HepG2 (cell line): Measurements from ENCODE around the gene C1RL. TPM values are rescaled to one million over a fixed set of nuclear protein-coding genes. Genes with fewer than 3 reads are reported as not detected.

Experiments used
- AGO2 ChIP-seq: fragments of 200-400 bp; formaldehyde crosslinking; optimal IDR thresholded peaks from 2 replicates; pipeline ENCODE3; 2017; ENCODE audit warnings: mild to moderate bottlenecking, low read depth, low read length, moderate library complexity
- ATF4 ChIP-seq, 2 experiments: fragments of 450-650 bp in 1 of 2; sonication (generic) in 1 of 2; formaldehyde crosslinking; IDR thresholded peaks; 2 replicates each; pipeline versions ENCODE4 v1.5.0 to v1.8.0; 2020 to 2022; ENCODE audit warnings: mild to moderate bottlenecking in 1 of 2, missing genetic modification reagents in 1 of 2
- BHLHE40 ChIP-seq: IDR thresholded peaks from 2 replicates; pipeline ENCODE4 v1.6.1; 2011; ENCODE audit warnings: low read length, improper control_type of control experiment
- BORCS8-MEF2B ChIP-seq: sonication (generic); formaldehyde crosslinking; IDR thresholded peaks from 2 replicates; pipeline ENCODE4 v1.8.0; 2022; ENCODE audit warnings: mild to moderate bottlenecking, missing genetic modification reagents
- MYC ChIP-seq: sonication (generic); formaldehyde crosslinking; IDR thresholded peaks from 2 replicates; pipeline ENCODE4 v1.9.0; 2021; ENCODE audit warnings: missing genetic modification reagents, borderline replicate concordance
- NBN ChIP-seq: fragments of 450-650 bp; conservative IDR thresholded peaks from 2 replicates; pipeline ENCODE4 v1.6.1; 2017
- NFIB ChIP-seq: sonication (generic); formaldehyde crosslinking; IDR thresholded peaks from 2 replicates; pipeline ENCODE4 v1.9.0; 2021; ENCODE audit warnings: missing genetic modification reagents, mild to moderate bottlenecking, borderline replicate concordance
- RFX3 ChIP-seq: IDR thresholded peaks from 2 replicates; pipeline ENCODE4 v1.6.1; 2016; ENCODE audit warnings: missing biosample characterization, missing genetic modification reagents
- SATB2 ChIP-seq: sonication (generic); formaldehyde crosslinking; IDR thresholded peaks from 2 replicates; pipeline ENCODE4 v1.5.0; 2020; ENCODE audit warnings: missing genetic modification reagents
- SMAD3 ChIP-seq: sonication (generic); formaldehyde crosslinking; IDR thresholded peaks from 2 replicates; pipeline ENCODE4 v1.4.0; 2020; ENCODE audit warnings: missing genetic modification reagents
- TOE1 ChIP-seq: sonication (generic); formaldehyde crosslinking; IDR thresholded peaks from 2 replicates; pipeline ENCODE4 v1.4.0; 2020; ENCODE audit warnings: mild to moderate bottlenecking, missing genetic modification reagents
- UBTF ChIP-seq: sonication (generic); formaldehyde crosslinking; IDR thresholded peaks from 2 replicates; pipeline ENCODE4 v1.4.0; 2020; ENCODE audit warnings: mild to moderate bottlenecking, missing genetic modification reagents
- YY1 ChIP-seq: IDR thresholded peaks from 2 replicates; pipeline ENCODE4 v1.6.1; 2011; ENCODE audit warnings: low read length, low read depth, moderate library complexity, mild to moderate bottlenecking; ENCODE audit not compliant: insufficient read depth, insufficient replicate concordance
- ZC3H4 ChIP-seq: sonication (generic); formaldehyde crosslinking; IDR thresholded peaks from 2 replicates; pipeline ENCODE4 v1.4.0; 2020; ENCODE audit warnings: missing genetic modification reagents, borderline replicate concordance
- ZNF460 ChIP-seq: sonication (generic); formaldehyde crosslinking; IDR thresholded peaks from 2 replicates; pipeline ENCODE4 v1.5.1; 2020; ENCODE audit warnings: missing genetic modification reagents, mild to moderate bottlenecking, borderline replicate concordance
- ZNF589 ChIP-seq: sonication (generic); formaldehyde crosslinking; conservative IDR thresholded peaks from 2 replicates; pipeline ENCODE4 v1.8.0; 2022; ENCODE audit warnings: mild to moderate bottlenecking, moderate library complexity, missing genetic modification reagents
- ZNF607 ChIP-seq: sonication (generic); formaldehyde crosslinking; IDR thresholded peaks from 2 replicates; pipeline ENCODE4 v1.5.1; 2020; ENCODE audit warnings: missing genetic modification reagents, mild to moderate bottlenecking, borderline replicate concordance
- ZNF883 ChIP-seq: sonication (generic); formaldehyde crosslinking; IDR thresholded peaks from 2 replicates; pipeline ENCODE4 v1.5.1; 2020; ENCODE audit warnings: mild to moderate bottlenecking, missing genetic modification reagents; ENCODE audit errors: not compliant biosample characterization
- ZXDC ChIP-seq: sonication (generic); formaldehyde crosslinking; IDR thresholded peaks from 2 replicates; pipeline ENCODE4 v1.5.0; 2020; ENCODE audit warnings: mild to moderate bottlenecking, missing genetic modification reagents
- ZZZ3 ChIP-seq: sonication (generic); formaldehyde crosslinking; IDR thresholded peaks from 2 replicates; pipeline ENCODE4 v1.4.0; 2020; ENCODE audit warnings: missing genetic modification reagents, mild to moderate bottlenecking, borderline replicate concordance
- polyA plus RNA-seq, 8 experiments: library from polyadenylated mRNA; depleted of rRNA in 3 of 8; stranded (reverse) in 7 of 8; unstranded in 1 of 8; fragments of >200 nt; fragmentation: Illumina TruSeq in 4 of 8; extraction: Trizol in 4 of 8; gene quantifications; 2 replicates each; pipeline versions ENCODE4 v1.2.1 to v1.2.3, GENCODE V29; 2011 to 2016; ENCODE audit warnings: low read depth in 4 of 8, missing spikeins in 1 of 8, mixed read lengths in 1 of 8; ENCODE audit not compliant: insufficient read depth in 1 of 8
- total RNA-seq, 5 experiments: library from RNA; depleted of rRNA; stranded (reverse); fragments of >200 nt; fragmentation: Illumina TruSeq; extraction: Trizol; gene quantifications; 2 replicates each; pipeline ENCODE4 v1.2.3, GENCODE V29; 2016; ENCODE audit warnings: low read depth in 1 of 5
- TF ChIP-seq, protein P1 (sequence below): sonication (generic); formaldehyde crosslinking; IDR thresholded peaks from 2 replicates; pipeline ENCODE4 v1.4.0; 2020; ENCODE audit warnings: missing genetic modification reagents

Gene C1RL
- total and polyA plus RNA-seq, 2 of the 13 experiments (the other 11 are each of a cell fraction or from before 2014, with no cell fraction given), result 28.9 to 53.1 TPM

- peak; percentile 10; the same call in 1 of the 2 replicates for TF ChIP-seq UBTF (CRISPR knock-in tag)
- TF ChIP-seq NBN, result no peak
- no peak for TF ChIP-seq SMAD3 (CRISPR knock-in tag)
- no peak for TF ChIP-seq AGO2
- TF ChIP-seq SATB2 (CRISPR knock-in tag), result no peak
- no peak for TF ChIP-seq ZNF460
- no peak for TF ChIP-seq MYC (CRISPR knock-in tag)
- no peak for TF ChIP-seq BORCS8-MEF2B
- TF ChIP-seq NFIB (CRISPR knock-in tag), result no peak
- no peak for TF ChIP-seq YY1
- no peak for TF ChIP-seq ATF4 (CRISPR knock-in tag; IDR thresholded peaks at IDR 0.05)
- no peak for TF ChIP-seq ZNF589 (CRISPR knock-in tag)
- TF ChIP-seq ZZZ3 (CRISPR knock-in tag), result no peak
- no peak for TF ChIP-seq RFX3 (CRISPR knock-in tag)
- no peak for TF ChIP-seq BHLHE40
- TF ChIP-seq, protein P1, sequence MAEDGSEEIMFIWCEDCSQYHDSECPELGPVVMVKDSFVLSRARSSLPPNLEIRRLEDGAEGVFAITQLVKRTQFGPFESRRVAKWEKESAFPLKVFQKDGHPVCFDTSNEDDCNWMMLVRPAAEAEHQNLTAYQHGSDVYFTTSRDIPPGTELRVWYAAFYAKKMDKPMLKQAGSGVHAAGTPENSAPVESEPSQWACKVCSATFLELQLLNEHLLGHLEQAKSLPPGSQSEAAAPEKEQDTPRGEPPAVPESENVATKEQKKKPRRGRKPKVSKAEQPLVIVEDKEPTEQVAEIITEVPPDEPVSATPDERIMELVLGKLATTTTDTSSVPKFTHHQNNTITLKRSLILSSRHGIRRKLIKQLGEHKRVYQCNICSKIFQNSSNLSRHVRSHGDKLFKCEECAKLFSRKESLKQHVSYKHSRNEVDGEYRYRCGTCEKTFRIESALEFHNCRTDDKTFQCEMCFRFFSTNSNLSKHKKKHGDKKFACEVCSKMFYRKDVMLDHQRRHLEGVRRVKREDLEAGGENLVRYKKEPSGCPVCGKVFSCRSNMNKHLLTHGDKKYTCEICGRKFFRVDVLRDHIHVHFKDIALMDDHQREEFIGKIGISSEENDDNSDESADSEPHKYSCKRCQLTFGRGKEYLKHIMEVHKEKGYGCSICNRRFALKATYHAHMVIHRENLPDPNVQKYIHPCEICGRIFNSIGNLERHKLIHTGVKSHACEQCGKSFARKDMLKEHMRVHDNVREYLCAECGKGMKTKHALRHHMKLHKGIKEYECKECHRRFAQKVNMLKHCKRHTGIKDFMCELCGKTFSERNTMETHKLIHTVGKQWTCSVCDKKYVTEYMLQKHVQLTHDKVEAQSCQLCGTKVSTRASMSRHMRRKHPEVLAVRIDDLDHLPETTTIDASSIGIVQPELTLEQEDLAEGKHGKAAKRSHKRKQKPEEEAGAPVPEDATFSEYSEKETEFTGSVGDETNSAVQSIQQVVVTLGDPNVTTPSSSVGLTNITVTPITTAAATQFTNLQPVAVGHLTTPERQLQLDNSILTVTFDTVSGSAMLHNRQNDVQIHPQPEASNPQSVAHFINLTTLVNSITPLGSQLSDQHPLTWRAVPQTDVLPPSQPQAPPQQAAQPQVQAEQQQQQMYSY (CRISPR knock-in tag), result no peak
- no peak for TF ChIP-seq ZC3H4 (CRISPR knock-in tag)
- no peak for TF ChIP-seq ZNF883 (CRISPR knock-in tag)
- TF ChIP-seq ZNF607 (CRISPR knock-in tag), result no peak
- TF ChIP-seq ZXDC (CRISPR knock-in tag), result no peak
- TF ChIP-seq TOE1 (CRISPR knock-in tag), result no peak
These were observed 48.6 kb downstream of the C1RL start, which contains the start of gene C1S (continued) for GRCh38 chr12:7060353-7060954.
